GM12801 (cell line): ENCODE data around the gene SERPINA9.

Experiments
- CTCF ChIP-seq: IDR thresholded peaks from one replicate; pipeline ENCODE4 v1.5.1; 2011; ENCODE audit warnings: control low read depth; ENCODE audit not compliant: insufficient read length; ENCODE audit errors: extremely low read depth

Gene SERPINA9

GRCh38 chr14:94466706-94467370 lies 9.2 kb downstream of the SERPINA9 start:
- TF ChIP-seq CTCF = no peak

- TF ChIP-seq CTCF = no peak
These were observed 11.0 kb downstream of the SERPINA9 start for GRCh38 chr14:94465042-94465441.

GRCh38 chr14:94464290-94464689 lies 11.7 kb downstream of the SERPINA9 start:
- no peak for TF ChIP-seq CTCF

GRCh38 chr14:94462763-94463572 lies 13.0 kb downstream of the SERPINA9 start:
- no peak for TF ChIP-seq CTCF

- TF ChIP-seq CTCF = no peak
These were observed 13.8 kb downstream of the SERPINA9 start for GRCh38 chr14:94462219-94462551.

GRCh38 chr14:94461526-94462218 lies 14.3 kb downstream of the SERPINA9 start:
- TF ChIP-seq CTCF = no peak

GRCh38 chr14:94460631-94461416 lies 15.2 kb downstream of the SERPINA9 start:
- TF ChIP-seq CTCF = no peak
